ENCODE results near the gene MEN1.

MEN1 gene

DNA sequence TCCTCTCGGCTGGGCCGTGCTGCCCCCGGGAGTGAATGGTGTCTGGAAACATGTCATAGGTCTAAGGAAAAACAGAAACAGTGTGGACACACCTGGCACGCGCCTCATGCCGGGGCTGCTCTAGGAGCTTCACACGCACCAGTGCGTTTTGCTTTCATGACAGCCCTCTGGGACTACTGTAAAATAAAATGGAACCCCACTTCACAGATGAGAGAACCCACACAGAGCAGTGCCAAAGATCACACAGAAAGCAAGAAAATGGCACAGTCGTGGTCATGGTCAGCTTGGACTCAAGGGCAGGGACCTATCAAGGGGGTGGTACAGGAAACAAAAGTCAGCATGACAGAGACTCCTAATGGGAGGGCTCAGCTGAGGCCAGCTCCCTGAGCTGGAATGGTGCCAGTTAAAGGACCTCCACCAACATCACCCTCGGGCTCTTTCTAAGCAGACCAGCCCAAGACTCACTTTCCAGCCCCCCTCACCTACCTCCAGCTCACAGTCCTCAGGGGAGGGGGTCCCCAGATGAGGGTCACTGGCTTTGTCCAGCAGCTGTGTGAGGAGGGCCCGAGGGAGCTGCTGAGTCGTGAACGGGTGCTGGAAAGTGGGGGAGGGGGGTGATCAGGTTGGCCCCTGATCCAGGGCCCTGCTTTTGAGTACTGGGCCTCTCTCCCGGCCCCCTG is 10.6 kb downstream of the MEN1 start:
- peak overlapping the region; percentile 89 for H3K27ac ChIP-seq
- POLR2A ChIA-PET (ENCODE audit: low non-redundant PET): no interaction called here
- CTCF ChIA-PET: interaction anchor here (0.6 to 1.2 kb wide), 3 partner anchors 12 to 96 kb away, joined by 3 to 4 read pairs (median 4); no protein-coding TSS in a partner anchor
- TF ChIP-seq, protein P1, sequence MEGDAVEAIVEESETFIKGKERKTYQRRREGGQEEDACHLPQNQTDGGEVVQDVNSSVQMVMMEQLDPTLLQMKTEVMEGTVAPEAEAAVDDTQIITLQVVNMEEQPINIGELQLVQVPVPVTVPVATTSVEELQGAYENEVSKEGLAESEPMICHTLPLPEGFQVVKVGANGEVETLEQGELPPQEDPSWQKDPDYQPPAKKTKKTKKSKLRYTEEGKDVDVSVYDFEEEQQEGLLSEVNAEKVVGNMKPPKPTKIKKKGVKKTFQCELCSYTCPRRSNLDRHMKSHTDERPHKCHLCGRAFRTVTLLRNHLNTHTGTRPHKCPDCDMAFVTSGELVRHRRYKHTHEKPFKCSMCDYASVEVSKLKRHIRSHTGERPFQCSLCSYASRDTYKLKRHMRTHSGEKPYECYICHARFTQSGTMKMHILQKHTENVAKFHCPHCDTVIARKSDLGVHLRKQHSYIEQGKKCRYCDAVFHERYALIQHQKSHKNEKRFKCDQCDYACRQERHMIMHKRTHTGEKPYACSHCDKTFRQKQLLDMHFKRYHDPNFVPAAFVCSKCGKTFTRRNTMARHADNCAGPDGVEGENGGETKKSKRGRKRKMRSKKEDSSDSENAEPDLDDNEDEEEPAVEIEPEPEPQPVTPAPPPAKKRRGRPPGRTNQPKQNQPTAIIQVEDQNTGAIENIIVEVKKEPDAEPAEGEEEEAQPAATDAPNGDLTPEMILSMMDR (conservative IDR thresholded peaks at IDR 0.05; ENCODE audit: low read depth): no peak
- no peak for DNase-seq (ENCODE audit: low spot score)

DNA sequence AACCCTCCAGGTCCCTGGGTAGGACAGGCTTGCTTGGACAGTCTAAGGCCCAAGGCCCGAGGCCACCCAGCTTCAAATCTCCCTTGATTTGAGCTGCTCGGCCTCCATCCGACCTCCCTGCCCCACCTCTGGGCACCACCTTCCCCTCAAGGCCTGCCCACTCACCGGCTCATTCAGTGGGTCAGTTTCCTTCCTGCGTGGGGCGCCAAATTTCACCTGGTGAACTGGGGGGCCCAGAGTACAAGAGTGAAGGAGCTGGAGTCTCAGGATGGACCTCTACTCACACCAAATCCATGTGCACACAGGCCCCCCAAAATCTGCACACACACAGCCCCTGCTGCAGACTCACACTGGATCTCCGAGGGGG is 11.1 kb downstream of the MEN1 start:
- H3K27ac ChIP-seq: peak overlapping the region; percentile 89
- ChIA-PET POLR2A (ENCODE audit: low non-redundant PET) (no interaction called here), CTCF (interaction anchor here (0.6 to 1.0 kb wide), 2 partner anchors 14 to 97 kb away, joined by 4 read pairs; no protein-coding TSS in a partner anchor)
- TF ChIP-seq, protein P1 (conservative IDR thresholded peaks at IDR 0.05; ENCODE audit: low read depth): no peak
- DNase-seq (ENCODE audit: low spot score): no peak

GRCh38 chr11:64796757-64797541 is 13.4 kb downstream of the MEN1 start:
- TF ChIP-seq, protein P1 (conservative IDR thresholded peaks at IDR 0.05; ENCODE audit: low read depth): no peak
- peak overlapping the region; percentile 15; the same call in 1 of the 2 replicates for H3K27ac ChIP-seq
- POLR2A ChIA-PET (ENCODE audit: low non-redundant PET): interaction anchor here (0.6 kb wide), 1 partner anchor 103 kb away, joined by 7 read pairs; no protein-coding TSS in a partner anchor
- CTCF ChIA-PET: no interaction called here
- no peak for DNase-seq (ENCODE audit: low spot score)

DNA sequence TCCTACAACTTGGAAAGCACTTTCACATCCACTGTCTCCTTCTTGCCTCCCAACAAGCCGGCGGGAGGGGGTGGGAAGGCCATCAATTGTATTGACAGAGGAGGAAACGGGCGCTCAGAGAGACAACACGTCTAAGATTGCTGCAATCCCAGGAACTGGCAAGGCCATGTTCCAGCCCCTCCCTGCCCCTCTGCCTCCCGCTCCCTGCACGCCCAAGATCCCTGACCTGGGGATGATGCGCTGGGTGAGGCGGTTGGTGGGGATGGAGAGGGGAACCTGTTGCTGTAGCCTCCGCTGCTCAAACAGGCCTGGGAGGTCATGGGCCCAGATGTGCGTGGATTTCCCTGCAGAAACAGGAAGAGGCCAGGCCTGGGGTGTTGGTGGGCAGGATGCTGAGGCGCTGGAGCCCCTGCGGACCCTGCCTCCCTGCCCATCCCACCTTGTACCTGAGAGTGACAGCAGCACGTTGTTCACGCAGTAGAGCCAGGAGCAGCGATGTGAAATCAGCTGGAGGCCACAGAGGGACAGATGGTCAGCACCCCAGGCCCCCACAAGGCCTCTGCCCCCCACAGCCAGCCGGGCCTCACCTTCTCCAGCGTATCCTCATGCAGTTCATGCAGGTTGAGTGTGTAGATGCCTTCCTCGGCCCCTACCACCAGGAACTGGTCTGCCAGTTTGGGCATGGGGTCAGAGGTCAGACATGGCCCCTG is 14.1 kb downstream of the MEN1 start:
- DNase-seq (ENCODE audit: low spot score): no peak
- H3K27ac ChIP-seq: peak overlapping the region; percentile 19; the same call in 1 of the 2 replicates
- ChIA-PET POLR2A (ENCODE audit: low non-redundant PET) (interaction anchor here (0.6 kb wide), 1 partner anchor 104 kb away, joined by 7 read pairs; no protein-coding TSS in a partner anchor), CTCF (no interaction called here)
- TF ChIP-seq, protein P1 (conservative IDR thresholded peaks at IDR 0.05; ENCODE audit: low read depth): no peak

DNA sequence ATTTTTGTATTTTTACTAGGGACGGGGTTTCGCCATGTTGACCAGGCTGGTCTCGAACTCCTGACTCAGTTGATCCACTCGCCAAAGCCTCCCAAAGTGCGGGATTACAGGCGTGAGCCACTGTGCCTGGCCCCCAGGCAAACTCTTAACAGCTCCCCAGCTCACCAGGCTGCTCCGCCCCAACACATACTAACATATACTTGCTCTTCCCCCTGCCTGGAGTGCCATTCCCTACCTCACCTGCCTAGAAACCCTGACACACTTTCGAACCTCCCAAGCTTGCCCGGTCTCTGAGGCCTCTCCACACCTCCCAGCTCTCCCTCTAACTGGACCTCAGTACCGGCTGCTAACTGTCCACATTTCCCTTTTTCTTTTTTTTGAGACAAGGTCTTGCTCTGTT is 15.8 kb downstream of the MEN1 start:
- DNase-seq (ENCODE audit: low spot score): no peak
- peak overlapping the region; percentile 8; the same call in 1 of the 2 replicates for H3K27ac ChIP-seq
- ChIA-PET POLR2A (ENCODE audit: low non-redundant PET) (no interaction called here), CTCF (interaction anchor here (0.6 to 0.7 kb wide), 2 partner anchors 41 to 426 kb away, joined by 4 read pairs; no protein-coding TSS in a partner anchor)
- TF ChIP-seq, protein P1 (conservative IDR thresholded peaks at IDR 0.05; ENCODE audit: low read depth): no peak

Data from RWPE1 (cell line).